ENCODE results near the gene LCLAT1.
"Not testable (repeated sequence)": the region's sequence is repeated elsewhere in the genome, so short reads cannot be mapped to it uniquely, and the experiment has no call there.

Gene LCLAT1

GRCh38 chr2:30492185-30492584, 45.1 kb downstream of the LCLAT1 start:
- no peak for DNase-seq

- DNase-seq, result no peak
Measured at GRCh38 chr2:30492619-30493018, 45.6 kb downstream of the LCLAT1 start.

- DNase-seq, result no peak
Measured at GRCh38 chr2:30493440-30493839, 46.4 kb downstream of the LCLAT1 start.

GRCh38 chr2:30495896-30496295, 48.9 kb downstream of the LCLAT1 start:
- DNase-seq, result not testable (repeated sequence)

GRCh38 chr2:30499681-30500080, 52.6 kb downstream of the LCLAT1 start:
- no peak for DNase-seq

GRCh38 chr2:30500699-30501098, 53.7 kb downstream of the LCLAT1 start:
- DNase-seq, result no peak

GRCh38 chr2:30502310-30502709, 55.3 kb downstream of the LCLAT1 start:
- DNase-seq, result no peak

GRCh38 chr2:30503007-30503694, 56.1 kb downstream of the LCLAT1 start:
- DNase-seq, result no peak

- no peak for DNase-seq
Measured at GRCh38 chr2:30503695-30504052, 56.6 kb downstream of the LCLAT1 start.

- DNase-seq, result peak; percentile 41
Measured at GRCh38 chr2:30504731-30505130, 57.7 kb downstream of the LCLAT1 start.

GRCh38 chr2:30505500-30506180, 58.6 kb downstream of the LCLAT1 start:
- no peak for DNase-seq

- not testable (repeated sequence) for DNase-seq
Measured at GRCh38 chr2:30507460-30507859, 60.4 kb downstream of the LCLAT1 start.

- no peak for DNase-seq
Measured at GRCh38 chr2:30509716-30510115, 62.7 kb downstream of the LCLAT1 start.

- DNase-seq, result no peak
Measured at GRCh38 chr2:30510409-30510808, 63.4 kb downstream of the LCLAT1 start.

GRCh38 chr2:30511122-30512083, 64.4 kb downstream of the LCLAT1 start:
- no peak for DNase-seq

- no peak for DNase-seq
Measured at GRCh38 chr2:30512243-30512886, 65.3 kb downstream of the LCLAT1 start.

- not testable (repeated sequence) for DNase-seq
Measured at GRCh38 chr2:30513649-30514048, 66.6 kb downstream of the LCLAT1 start.

- DNase-seq, result peak; percentile 65
Measured at GRCh38 chr2:30514134-30514847, 67.2 kb downstream of the LCLAT1 start.

GRCh38 chr2:30514848-30515435, 67.9 kb downstream of the LCLAT1 start:
- no peak for DNase-seq

GRCh38 chr2:30516166-30516565, 69.1 kb downstream of the LCLAT1 start:
- no peak for DNase-seq

- no peak for DNase-seq
Measured at GRCh38 chr2:30519796-30520195, 72.8 kb downstream of the LCLAT1 start.

GRCh38 chr2:30522421-30522820, 75.4 kb downstream of the LCLAT1 start:
- DNase-seq, result no peak
